GM18526 (cell line): ENCODE results near the gene DYNC2H1.

Source experiments
- POLR2A ChIP-seq: IDR thresholded peaks from 3 replicates; pipeline ENCODE4 v1.6.1; 2011; ENCODE audit not compliant: insufficient read length; ENCODE audit errors: extremely low read depth

DYNC2H1 gene

GRCh38 chr11:103108933-103109817, at the start of gene DYNC2H1:
TSS of gene DYNC2H1 (plus strand) at chr11:103109426. CDS start at chr11:103109575, 149 bp downstream.
- TF ChIP-seq POLR2A, result no peak

GRCh38 chr11:103061656-103062055, 47.6 kb upstream of the DYNC2H1 start:
- no peak for TF ChIP-seq POLR2A

- no peak for TF ChIP-seq POLR2A
These were observed 42.1 kb upstream of the DYNC2H1 start for GRCh38 chr11:103067118-103067517.

GRCh38 chr11:103069367-103069766, 39.9 kb upstream of the DYNC2H1 start:
- no peak for TF ChIP-seq POLR2A

- no peak for TF ChIP-seq POLR2A
These were observed 39.1 kb upstream of the DYNC2H1 start for GRCh38 chr11:103070142-103070541.

- TF ChIP-seq POLR2A, result no peak
These were observed 38.2 kb upstream of the DYNC2H1 start for GRCh38 chr11:103071008-103071407.

GRCh38 chr11:103076361-103076760, 32.9 kb upstream of the DYNC2H1 start:
- TF ChIP-seq POLR2A, result no peak

GRCh38 chr11:103077554-103077953, 31.7 kb upstream of the DYNC2H1 start:
- TF ChIP-seq POLR2A, result no peak

GRCh38 chr11:103078710-103079109, 30.5 kb upstream of the DYNC2H1 start:
- TF ChIP-seq POLR2A, result no peak

- TF ChIP-seq POLR2A, result no peak
These were observed 29.4 kb upstream of the DYNC2H1 start for GRCh38 chr11:103079833-103080232.

GRCh38 chr11:103085758-103086365, 23.4 kb upstream of the DYNC2H1 start:
- no peak for TF ChIP-seq POLR2A

- no peak for TF ChIP-seq POLR2A
These were observed 22.8 kb upstream of the DYNC2H1 start for GRCh38 chr11:103086461-103086860.

- TF ChIP-seq POLR2A, result peak; percentile 9
These were observed 18.0 kb upstream of the DYNC2H1 start for GRCh38 chr11:103091064-103091800.

- TF ChIP-seq POLR2A, result peak; percentile 93
These were observed 17.3 kb upstream of the DYNC2H1 start, which contains the start of gene DCUN1D5 for GRCh38 chr11:103091801-103092524. TSS of gene DCUN1D5 (minus strand) at chr11:103092160. CDS start at chr11:103091872, 288 bp downstream.

GRCh38 chr11:103097279-103097678, 11.9 kb upstream of the DYNC2H1 start:
- no peak for TF ChIP-seq POLR2A
